Dedifferentiated amniotic fluid mesenchymal stem cell (primary cell): ENCODE measurements around the gene EDAR.

Experiments
- DNase-seq: peaks from one replicate; pipeline ENCODE4 v3.0.0-alpha.2; 2016; ENCODE audit errors: extremely low spot score

Gene EDAR

DNA sequence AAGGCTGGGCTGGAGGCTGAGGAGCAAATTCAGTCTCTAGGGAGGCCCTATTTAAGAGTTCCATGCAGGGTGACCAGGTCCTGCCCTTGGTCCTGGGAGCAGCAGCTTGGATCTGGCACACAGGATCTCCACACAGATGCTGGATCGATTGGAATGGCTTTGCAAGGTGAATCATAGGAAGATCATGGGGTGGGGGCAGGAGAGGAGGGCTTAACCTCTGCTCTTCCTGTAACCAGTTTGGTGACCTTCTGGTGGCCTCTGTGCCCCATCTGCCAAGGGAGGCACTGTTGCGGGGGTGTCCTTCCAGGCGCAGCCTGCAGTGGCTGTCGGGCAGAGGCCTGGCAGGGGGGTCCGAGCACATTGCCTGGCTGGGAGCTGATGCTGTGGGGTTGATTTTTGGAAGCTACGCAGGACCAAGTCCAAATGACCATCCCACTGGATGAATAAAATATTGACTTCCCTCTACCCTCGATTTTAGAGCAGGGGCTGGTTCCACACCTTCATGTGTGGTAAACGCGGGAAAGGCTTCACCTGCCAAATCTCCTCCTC lies 79.7 kb downstream of the EDAR start:
- no peak for DNase-seq

DNA sequence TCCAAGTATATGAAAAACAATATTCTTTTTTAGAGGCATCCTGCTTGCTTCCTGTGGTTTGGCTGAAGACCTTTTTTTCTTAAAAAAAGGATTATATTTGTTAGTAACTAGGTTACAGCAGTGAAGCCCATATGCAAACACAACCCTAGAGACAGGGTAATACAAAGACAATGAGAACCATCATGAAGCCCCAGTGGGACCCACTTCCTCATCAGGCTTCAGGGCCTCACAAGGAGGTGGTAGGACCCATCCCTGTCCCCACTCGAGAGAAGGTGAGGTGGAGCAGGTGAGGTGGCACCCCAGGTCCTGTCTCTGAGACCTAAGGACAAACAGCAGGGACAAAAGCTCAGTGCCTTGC lies 80.3 kb downstream of the EDAR start:
- DNase-seq, result no peak

DNA sequence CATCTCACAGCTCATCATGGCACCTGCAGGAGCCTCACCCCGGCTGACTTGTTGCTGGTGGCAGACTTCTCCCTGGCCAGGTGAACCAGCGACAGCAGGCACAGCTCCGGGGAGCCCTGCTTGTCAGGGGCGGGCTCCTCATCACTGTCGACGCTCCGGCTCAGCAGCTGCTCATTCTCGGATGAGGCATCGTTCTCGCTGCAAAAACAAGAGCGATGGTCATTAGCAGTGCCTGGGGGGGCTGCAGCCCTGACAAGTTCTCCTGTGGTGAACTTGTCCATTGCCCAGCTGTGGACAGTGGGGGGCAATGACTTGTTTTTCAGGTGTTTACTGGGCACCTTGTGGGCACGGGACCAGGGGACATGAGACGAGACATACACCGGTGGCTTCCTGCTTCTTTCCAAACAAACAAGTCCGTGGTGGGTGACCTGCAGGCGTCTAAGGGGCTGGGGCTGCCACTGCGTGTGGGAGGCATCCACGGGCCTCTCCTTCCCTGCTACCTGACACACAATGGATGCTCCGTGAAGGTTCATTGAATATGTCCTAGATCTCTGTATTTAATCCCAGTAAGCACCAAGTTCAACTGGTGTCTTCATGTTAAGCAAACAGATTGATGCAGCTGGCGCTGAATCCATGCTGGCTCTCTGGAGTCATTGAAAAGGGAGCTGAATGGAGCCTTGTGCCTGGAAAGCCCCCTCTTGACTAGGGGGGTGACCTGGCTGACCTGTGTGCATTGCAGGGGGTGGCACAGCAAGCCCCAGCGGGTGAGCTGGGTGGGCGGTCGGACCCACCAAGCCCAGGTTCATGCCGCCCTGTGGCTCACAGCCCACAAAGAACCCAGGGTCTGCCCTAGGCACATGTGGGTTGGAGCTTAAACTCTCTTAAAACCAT lies 81.0 kb downstream of the EDAR start:
- no peak for DNase-seq

DNA sequence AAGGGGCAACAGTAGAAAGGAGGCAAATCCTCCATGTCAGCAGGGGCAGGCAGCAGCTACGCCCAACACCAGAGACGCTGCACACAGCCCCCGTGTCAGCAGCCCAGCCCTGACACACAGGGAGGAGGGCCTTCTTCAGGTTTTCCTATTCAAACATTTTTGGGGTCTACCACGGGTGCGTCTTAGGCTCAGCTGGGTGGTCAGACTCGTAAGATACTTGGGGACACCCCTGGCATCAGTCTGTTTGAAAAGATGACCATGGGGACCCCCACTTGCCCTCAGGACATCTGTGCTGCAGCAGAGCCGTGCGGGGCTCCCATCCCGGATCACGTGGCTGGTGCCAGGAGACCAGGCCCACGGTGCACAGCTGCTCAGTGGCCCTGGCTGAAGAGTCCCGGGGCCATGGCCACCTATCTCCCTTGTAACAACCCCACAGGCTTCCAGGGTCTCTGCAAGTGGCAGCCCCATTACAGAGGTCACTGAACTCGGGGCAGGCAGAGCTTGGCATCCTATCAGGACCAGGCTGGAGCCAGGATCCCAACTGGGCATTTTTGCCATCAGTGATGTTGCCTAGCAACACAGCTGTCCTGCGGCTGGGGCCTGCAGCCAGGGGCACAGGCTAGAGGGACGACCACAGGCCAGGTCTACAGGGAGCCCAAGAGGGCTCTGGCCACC lies 82.5 kb downstream of the EDAR start:
- DNase-seq, result no peak

DNA sequence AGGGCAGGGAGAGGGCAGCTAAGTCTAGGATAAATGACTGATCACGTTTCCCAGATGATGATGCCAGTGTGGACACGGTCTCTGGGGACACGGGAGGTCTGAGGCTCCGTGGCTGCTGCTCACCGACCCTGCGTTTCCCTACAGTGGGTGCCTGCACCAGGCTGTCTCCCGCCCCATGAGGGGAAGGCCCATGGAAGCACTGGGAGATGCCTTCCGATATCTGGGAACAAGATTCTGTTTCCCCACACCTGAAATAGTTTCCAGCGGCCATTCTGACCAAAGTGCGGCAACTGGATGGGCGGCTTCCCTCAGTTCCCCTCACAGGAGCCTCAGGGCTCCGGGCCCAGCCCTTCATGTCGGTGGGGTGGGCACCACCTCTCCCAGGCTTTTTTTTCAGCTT lies 83.1 kb downstream of the EDAR start:
- no peak for DNase-seq

DNA sequence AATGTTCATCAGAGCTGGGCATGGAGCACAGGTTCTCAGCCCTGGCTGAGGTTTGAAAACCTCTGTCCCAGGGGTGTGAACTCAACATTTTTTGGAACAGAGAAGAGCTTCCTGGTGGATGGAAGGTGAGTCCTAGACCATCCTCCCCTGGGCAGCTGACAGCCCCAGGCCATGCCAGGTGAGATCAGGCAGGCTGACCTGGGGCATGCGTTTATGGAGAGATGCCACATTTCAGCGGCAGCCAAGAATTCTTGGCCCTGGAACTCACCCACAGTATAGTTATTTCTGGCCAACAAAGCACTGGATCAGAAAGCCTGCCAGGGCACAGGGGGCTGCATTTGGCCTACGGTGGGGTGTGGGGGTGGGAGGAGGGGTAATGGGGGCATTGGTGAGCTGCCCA lies 83.8 kb downstream of the EDAR start:
- DNase-seq, result no peak

GRCh38 chr2:108904680-108905079 lies 84.3 kb downstream of the EDAR start:
- DNase-seq, result no peak

GRCh38 chr2:108898315-108899082 lies 90.5 kb downstream of the EDAR start:
- DNase-seq, result no peak

- no peak for DNase-seq
These were observed 92.3 kb downstream of the EDAR start for GRCh38 chr2:108896741-108897140.

- no peak for DNase-seq
These were observed 93.8 kb downstream of the EDAR start for GRCh38 chr2:108895188-108895587.

- DNase-seq, result no peak
These were observed 94.3 kb downstream of the EDAR start for GRCh38 chr2:108894766-108895165.

DNA sequence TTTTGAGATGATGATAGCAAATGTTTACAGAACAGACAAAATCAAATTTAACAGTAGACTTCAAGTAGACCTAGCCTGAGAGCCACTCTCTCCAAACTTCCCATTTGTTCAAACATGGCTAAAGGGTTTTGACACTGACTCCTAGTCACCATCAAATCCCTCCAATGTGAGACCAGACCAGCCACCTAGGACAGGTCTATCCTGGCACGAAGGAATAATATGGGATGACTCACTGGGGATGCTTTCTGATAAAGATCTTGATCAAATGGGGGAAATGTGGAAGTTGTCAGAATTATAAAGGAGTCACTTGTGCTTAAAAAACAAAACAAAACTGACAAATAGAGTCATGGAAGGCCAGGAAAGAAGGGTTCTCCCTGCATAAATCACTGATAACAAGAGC lies 95.7 kb downstream of the EDAR start:
- no peak for DNase-seq

DNA sequence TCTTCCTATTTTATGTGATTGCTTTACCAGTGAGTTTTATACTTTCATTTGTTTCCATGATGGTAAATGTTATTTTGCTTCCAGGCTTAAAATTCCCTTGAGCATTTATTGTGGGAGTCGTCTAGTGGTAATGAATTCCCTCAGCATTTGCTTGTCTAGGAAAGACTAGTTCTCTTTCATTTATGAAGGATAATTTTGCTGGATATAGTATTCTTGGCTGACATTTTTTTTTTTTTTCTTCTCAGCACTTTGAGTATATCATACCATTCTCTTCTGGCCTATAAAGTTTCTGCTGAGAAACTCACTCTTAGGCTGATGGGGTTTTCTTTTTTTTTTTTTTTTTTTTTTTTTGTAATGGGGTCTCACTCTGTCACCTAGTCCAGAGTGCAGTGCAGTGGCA lies 99.1 kb downstream of the EDAR start:
- DNase-seq, result no peak

DNA sequence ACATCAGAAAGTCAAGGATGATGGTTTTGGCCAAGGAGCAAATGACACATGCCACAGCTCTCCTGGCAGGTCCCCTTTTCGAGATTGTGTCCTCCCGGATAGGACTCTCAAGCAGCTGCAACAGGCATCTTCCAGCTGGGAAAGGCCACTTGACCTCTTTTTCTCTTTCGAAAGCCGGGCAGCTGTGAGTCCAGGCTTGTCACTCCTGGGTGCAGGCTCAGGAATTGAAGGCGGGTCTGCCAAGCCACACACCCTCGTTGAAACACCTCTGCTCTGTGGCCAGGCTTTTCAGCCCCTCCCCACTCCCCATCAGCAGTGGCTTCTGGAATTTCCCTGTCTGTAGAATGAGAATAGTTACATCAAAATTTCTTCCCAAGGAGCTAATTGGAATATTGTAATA lies 104.4 kb downstream of the EDAR start:
- no peak for DNase-seq

DNA sequence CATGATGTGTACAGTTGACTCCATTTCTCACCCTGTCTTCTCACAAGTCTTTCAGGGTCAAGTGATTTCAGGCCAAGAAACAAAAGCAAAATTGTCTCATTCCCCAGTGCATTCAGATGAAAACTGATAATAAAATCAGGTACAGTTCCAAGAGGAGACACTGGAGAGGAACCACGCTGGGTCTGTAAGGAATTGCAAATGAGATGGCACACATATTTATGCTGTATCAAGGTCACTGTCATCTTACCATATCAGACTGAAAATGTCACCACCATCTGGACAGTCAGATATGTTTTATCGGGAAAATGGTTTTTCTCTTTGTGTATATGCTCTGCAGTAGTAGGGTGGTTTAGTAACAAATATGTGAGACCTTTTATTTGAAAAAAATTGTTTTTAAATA lies 110.7 kb downstream of the EDAR start:
- no peak for DNase-seq

DNA sequence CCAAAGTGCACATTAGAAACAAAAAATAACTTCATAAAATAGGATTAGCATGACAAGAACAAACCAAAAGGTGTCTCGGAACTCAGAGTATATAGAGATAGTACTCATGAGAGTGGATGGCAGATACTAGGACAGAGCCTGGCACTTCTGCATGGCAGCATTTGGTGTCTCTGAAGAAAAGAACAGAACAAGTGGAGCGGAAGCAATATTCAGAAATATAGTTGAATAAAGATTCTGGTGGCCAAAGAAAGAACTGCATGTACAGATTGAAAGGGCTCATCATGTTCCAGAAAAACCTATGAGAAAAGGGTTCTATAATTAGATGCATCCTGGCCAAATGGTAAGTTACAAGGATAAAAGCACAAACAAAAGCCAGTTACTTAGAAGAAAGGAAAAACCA lies 111.5 kb downstream of the EDAR start:
- no peak for DNase-seq

DNA sequence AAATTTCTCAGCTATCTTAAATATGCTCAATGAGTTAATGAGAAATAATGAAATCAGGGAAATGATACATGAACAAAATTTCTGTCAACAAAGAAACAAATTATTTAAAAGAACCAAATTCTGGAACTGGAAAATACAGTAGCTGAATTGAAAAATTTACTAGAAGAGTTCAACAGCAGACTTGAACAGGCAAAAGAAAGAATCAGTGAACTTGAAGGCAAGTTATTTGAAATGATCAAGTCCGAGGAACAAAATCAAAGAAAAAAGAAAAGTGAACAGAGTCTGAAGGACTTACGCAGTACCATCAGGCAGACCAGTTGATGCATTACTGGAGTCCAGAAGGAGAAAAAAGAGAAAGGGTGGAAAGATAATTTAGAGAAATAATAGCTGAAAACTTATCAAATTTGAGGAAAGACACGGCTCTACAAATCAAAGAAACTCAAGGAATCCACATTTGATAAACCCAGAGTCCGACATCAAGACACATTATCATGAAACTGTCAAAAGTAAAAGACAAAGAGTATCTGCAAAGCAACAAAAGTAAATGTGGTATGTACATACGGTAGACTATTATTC lies 118.9 kb downstream of the EDAR start:
- no peak for DNase-seq

DNA sequence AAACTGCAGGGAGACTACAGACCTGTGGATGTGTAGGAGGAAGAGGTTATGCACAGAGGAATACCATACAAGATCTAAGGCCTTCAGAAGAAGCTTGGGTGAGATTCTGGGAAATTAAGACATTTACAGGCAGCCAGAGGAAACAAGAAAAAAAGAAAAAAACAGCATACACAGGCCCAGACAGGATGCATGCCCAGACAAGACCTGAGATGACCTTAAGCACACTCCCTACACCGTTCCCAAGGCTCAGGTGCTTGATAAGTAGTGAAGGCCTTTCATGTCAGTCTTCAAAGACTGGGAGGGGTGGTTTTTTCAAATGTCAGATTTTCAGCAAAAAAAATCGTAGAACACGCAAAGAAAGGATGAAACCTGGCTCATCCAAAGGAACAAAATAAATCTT lies 119.5 kb downstream of the EDAR start:
- no peak for DNase-seq

DNA sequence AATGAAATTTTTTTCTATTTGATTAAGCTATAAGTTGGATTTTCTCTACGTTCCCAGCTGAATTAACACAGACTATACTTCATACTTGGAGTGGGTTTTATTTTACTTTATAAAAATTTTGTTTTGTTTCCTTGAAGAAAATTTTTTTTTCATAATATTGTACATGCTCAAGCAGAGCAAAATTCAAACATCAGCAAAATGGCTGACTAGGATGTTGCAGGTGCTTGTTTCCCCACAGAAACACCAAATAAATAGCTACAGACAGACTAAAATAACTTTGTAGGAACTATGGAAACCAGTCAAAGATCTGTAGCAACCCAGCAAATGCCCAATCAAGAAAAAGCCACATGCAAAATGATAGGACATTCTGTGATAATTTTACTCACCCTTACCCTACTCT lies 120.1 kb downstream of the EDAR start:
- no peak for DNase-seq

DNA sequence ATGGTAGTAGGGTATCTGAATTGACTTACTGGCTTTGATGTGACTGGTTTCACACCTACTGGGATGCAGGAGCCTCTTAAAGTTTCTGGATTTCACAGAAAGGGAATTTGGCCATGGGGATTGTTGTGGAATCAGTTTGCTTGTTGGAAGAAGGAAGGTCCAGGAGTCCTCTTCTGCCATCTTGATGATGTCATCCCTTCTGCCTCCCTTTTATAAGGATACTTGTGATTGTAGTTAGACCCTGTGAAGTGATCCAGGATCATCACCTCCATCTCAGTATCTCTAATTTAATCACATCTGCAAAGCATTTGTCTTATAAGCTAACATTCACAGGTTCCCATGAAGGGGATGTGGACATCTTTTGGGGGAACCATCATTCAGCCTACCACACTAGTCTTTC lies 123.0 kb downstream of the EDAR start:
- no peak for DNase-seq

DNA sequence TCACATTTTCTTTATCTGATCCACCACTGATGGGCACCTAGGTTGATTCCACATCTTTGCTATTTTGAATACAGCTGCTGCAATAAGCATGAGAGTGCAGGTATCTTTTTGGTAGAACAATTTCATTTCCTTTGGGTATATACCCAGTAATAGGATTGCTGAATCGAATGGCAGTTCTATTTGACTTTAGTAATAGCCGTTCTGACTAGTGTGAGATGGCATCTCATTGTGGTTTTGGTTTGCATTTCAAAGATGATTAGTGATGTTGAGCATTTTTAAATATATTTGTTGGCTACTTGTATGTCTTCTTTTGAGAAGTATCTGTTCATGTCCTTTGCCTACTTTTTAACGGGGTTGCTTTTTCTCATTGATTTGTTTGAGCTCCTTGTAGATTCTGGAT lies 130.1 kb downstream of the EDAR start:
- DNase-seq, result no peak

GRCh38 chr2:108855194-108855593 lies 133.8 kb downstream of the EDAR start:
- DNase-seq, result no peak
